Measurements from ENCODE around the gene CBFA2T3. TPM values are rescaled to one million over a fixed set of nuclear protein-coding genes. Genes with fewer than 3 reads are reported as not detected.

The CBFA2T3 gene
- total RNA-seq, 1 experiment from 2014 or later = 13.7 TPM

DNA sequence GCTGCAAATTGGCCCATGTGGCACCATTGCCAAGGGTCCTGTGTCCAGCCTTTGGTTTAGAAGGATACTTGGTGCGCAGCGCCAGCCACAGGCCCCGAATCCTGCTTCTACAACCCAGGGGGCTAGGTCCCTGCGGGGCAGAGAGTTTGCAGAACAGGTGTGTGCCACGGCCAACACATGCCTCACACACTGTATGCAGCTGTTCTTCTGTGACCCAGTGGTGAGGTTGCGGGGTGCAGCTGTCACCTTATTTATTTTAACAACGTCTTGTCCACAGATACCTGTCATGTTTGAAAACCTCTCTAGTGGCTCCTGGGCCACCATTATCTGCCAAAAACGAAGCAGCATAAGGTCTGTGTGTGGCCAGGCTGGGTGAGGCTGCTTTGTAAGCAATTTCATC, 11.6 kb downstream of the CBFA2T3 start:
- Histone ChIP-seq H3K27me3 (ENCODE audit: control insufficient read depth, insufficient read depth, low read length) (no peaks in the 10 kb centered on the region), H3K9me3 (ENCODE audit: control insufficient read depth, insufficient read depth, low read depth, low read length) (no peaks in the 10 kb centered on the region), H3K4me1 (ENCODE audit: control insufficient read depth, insufficient read depth, low read length) (no peaks in the 10 kb centered on the region), H3K27ac (ENCODE audit: low read length) (no peak overlapping the region), H3K4me3 (ENCODE audit: low read depth in 2 of 2, low read length in 2 of 2) (no peak overlapping the region), H3K36me3 (ENCODE audit: control insufficient read depth, insufficient read depth, low read length) (no peaks in the 10 kb centered on the region)
- intact Hi-C loops (cut with micrococcal nuclease; ENCODE audit: unreplicated experiment) = no loop called here
- in situ Hi-C loops (cut with HindIII; ENCODE audit: low pct_unique_long_range_greater_than_20kb, low sequenced_read_pairs) = no loop called here
- ChIA-PET CTCF (no interaction called here), POLR2A (no interaction called here)
- DNase-seq (ENCODE audit: low read depth, low spot score) (no peak), ATAC-seq (no peak)
- TF ChIP-seq, protein P1, sequence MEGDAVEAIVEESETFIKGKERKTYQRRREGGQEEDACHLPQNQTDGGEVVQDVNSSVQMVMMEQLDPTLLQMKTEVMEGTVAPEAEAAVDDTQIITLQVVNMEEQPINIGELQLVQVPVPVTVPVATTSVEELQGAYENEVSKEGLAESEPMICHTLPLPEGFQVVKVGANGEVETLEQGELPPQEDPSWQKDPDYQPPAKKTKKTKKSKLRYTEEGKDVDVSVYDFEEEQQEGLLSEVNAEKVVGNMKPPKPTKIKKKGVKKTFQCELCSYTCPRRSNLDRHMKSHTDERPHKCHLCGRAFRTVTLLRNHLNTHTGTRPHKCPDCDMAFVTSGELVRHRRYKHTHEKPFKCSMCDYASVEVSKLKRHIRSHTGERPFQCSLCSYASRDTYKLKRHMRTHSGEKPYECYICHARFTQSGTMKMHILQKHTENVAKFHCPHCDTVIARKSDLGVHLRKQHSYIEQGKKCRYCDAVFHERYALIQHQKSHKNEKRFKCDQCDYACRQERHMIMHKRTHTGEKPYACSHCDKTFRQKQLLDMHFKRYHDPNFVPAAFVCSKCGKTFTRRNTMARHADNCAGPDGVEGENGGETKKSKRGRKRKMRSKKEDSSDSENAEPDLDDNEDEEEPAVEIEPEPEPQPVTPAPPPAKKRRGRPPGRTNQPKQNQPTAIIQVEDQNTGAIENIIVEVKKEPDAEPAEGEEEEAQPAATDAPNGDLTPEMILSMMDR (IDR thresholded peaks at IDR 0.05) = no peak
- TF ChIP-seq SIN3A (IDR thresholded peaks at IDR 0.05; ENCODE audit: borderline replicate concordance, insufficient read depth, low read depth, low read length) (no peak), POLR2AphosphoS5 (IDR thresholded peaks at IDR 0.05; ENCODE audit: low read depth, low read length) (no peak), TCF7L2 (IDR thresholded peaks at IDR 0.05; ENCODE audit: low read depth, low read length) (no peak)
- TF ChIP-seq, protein P2, sequence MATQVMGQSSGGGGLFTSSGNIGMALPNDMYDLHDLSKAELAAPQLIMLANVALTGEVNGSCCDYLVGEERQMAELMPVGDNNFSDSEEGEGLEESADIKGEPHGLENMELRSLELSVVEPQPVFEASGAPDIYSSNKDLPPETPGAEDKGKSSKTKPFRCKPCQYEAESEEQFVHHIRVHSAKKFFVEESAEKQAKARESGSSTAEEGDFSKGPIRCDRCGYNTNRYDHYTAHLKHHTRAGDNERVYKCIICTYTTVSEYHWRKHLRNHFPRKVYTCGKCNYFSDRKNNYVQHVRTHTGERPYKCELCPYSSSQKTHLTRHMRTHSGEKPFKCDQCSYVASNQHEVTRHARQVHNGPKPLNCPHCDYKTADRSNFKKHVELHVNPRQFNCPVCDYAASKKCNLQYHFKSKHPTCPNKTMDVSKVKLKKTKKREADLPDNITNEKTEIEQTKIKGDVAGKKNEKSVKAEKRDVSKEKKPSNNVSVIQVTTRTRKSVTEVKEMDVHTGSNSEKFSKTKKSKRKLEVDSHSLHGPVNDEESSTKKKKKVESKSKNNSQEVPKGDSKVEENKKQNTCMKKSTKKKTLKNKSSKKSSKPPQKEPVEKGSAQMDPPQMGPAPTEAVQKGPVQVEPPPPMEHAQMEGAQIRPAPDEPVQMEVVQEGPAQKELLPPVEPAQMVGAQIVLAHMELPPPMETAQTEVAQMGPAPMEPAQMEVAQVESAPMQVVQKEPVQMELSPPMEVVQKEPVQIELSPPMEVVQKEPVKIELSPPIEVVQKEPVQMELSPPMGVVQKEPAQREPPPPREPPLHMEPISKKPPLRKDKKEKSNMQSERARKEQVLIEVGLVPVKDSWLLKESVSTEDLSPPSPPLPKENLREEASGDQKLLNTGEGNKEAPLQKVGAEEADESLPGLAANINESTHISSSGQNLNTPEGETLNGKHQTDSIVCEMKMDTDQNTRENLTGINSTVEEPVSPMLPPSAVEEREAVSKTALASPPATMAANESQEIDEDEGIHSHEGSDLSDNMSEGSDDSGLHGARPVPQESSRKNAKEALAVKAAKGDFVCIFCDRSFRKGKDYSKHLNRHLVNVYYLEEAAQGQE (IDR thresholded peaks at IDR 0.05; ENCODE audit: insufficient read depth in 1 of 2, low read depth in 2 of 2, low read length in 1 of 2) = no peak
- no TSS peak for BruUV-seq (replicated peaks)

DNA sequence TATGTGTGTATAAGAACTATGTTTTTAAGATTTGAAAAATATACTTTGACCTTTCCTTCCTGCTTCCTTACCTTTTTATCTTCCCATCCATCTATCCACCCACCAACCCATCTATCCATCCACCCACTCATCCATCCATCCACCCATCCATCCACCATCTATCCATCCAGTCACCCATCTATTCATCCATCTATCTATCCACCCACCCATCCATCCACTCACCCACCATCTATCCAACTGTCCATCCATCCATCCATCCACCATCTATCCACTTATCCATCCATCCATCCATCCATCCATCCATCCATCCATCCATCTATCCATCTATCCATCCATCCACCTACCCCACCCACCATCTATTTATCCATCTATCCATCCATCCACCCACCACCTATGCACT, 12.4 kb downstream of the CBFA2T3 start:
- intact Hi-C loops (cut with micrococcal nuclease; ENCODE audit: unreplicated experiment) (no loop called here), in situ Hi-C loops (cut with HindIII; ENCODE audit: low pct_unique_long_range_greater_than_20kb, low sequenced_read_pairs) (no loop called here)
- POLR2A ChIA-PET = no interaction called here
- BruUV-seq (replicated peaks) = no TSS peak
- Histone ChIP-seq H3K4me3 (ENCODE audit: low read depth in 2 of 2, low read length in 2 of 2) (no peak overlapping the region), H3K27me3 (ENCODE audit: control insufficient read depth, insufficient read depth, low read length) (no peaks in the 10 kb centered on the region), H3K27ac (ENCODE audit: low read length) (no peak overlapping the region), H3K36me3 (ENCODE audit: control insufficient read depth, insufficient read depth, low read length) (no peaks in the 10 kb centered on the region), H3K9me3 (ENCODE audit: control insufficient read depth, insufficient read depth, low read depth, low read length) (no peaks in the 10 kb centered on the region), H3K4me1 (ENCODE audit: control insufficient read depth, insufficient read depth, low read length) (no peaks in the 10 kb centered on the region)
- TF ChIP-seq, protein P2 (IDR thresholded peaks at IDR 0.05; ENCODE audit: insufficient read depth in 1 of 2, low read depth in 2 of 2, low read length in 1 of 2) = no peak
- no peak for TF ChIP-seq SIN3A (IDR thresholded peaks at IDR 0.05; ENCODE audit: borderline replicate concordance, insufficient read depth, low read depth, low read length)
- TF ChIP-seq TCF7L2 (IDR thresholded peaks at IDR 0.05; ENCODE audit: low read depth, low read length) = no peak
- TF ChIP-seq, protein P1 (IDR thresholded peaks at IDR 0.05) = no peak
- TF ChIP-seq POLR2AphosphoS5 (IDR thresholded peaks at IDR 0.05; ENCODE audit: low read depth, low read length) = no peak
- CTCF ChIA-PET = no interaction called here
- no peak for DNase-seq (ENCODE audit: low read depth, low spot score)
- ATAC-seq = no peak
